ENCODE results near the gene APOBR.

DNA sequence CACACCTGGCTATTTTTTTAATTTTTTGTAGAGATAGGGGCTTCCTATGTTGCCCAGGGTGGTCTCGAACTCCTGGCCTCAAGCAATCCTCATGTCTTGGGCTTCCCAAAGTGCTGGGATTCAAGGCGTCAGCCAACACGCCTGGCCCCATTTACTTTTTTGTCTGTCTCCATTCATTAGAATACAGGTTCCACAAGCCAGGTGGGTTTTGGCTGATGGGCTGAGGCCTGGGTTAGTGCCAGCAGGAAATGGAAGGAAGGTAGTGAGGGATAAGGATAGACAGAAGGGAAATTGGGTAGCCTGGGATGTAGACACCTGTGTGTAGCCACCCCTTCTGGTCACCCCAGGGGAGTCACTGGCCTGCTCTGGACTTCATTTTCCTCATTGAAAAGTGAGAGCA lies 16.6 kb downstream of the APOBR start:
- TF ChIP-seq ZNF563 (CRISPR knock-in tag; IDR thresholded peaks at IDR 0.05) (no peak), SNAI1 (CRISPR knock-in tag; IDR thresholded peaks at IDR 0.05; ENCODE audit: borderline replicate concordance) (no peak), ZNF510 (CRISPR knock-in tag; IDR thresholded peaks at IDR 0.05; ENCODE audit: low read depth) (no peak), RCOR2 (CRISPR knock-in tag; IDR thresholded peaks at IDR 0.05) (no peak), EZH2 (conservative IDR thresholded peaks at IDR 0.05; ENCODE audit: low read depth, low read length) (no peak)
- TF ChIP-seq, protein P1, sequence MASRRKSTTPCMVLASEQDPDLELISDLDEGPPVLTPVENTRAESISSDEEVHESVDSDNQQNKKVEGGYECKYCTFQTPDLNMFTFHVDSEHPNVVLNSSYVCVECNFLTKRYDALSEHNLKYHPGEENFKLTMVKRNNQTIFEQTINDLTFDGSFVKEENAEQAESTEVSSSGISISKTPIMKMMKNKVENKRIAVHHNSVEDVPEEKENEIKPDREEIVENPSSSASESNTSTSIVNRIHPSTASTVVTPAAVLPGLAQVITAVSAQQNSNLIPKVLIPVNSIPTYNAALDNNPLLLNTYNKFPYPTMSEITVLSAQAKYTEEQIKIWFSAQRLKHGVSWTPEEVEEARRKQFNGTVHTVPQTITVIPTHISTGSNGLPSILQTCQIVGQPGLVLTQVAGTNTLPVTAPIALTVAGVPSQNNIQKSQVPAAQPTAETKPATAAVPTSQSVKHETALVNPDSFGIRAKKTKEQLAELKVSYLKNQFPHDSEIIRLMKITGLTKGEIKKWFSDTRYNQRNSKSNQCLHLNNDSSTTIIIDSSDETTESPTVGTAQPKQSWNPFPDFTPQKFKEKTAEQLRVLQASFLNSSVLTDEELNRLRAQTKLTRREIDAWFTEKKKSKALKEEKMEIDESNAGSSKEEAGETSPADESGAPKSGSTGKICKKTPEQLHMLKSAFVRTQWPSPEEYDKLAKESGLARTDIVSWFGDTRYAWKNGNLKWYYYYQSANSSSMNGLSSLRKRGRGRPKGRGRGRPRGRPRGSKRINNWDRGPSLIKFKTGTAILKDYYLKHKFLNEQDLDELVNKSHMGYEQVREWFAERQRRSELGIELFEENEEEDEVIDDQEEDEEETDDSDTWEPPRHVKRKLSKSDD (CRISPR knock-in tag; IDR thresholded peaks at IDR 0.05; ENCODE audit: low read depth), result no peak
- TF ChIP-seq, protein P2, sequence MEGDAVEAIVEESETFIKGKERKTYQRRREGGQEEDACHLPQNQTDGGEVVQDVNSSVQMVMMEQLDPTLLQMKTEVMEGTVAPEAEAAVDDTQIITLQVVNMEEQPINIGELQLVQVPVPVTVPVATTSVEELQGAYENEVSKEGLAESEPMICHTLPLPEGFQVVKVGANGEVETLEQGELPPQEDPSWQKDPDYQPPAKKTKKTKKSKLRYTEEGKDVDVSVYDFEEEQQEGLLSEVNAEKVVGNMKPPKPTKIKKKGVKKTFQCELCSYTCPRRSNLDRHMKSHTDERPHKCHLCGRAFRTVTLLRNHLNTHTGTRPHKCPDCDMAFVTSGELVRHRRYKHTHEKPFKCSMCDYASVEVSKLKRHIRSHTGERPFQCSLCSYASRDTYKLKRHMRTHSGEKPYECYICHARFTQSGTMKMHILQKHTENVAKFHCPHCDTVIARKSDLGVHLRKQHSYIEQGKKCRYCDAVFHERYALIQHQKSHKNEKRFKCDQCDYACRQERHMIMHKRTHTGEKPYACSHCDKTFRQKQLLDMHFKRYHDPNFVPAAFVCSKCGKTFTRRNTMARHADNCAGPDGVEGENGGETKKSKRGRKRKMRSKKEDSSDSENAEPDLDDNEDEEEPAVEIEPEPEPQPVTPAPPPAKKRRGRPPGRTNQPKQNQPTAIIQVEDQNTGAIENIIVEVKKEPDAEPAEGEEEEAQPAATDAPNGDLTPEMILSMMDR (CRISPR knock-in tag; IDR thresholded peaks at IDR 0.05), result no peak
- TF ChIP-seq, protein P3, sequence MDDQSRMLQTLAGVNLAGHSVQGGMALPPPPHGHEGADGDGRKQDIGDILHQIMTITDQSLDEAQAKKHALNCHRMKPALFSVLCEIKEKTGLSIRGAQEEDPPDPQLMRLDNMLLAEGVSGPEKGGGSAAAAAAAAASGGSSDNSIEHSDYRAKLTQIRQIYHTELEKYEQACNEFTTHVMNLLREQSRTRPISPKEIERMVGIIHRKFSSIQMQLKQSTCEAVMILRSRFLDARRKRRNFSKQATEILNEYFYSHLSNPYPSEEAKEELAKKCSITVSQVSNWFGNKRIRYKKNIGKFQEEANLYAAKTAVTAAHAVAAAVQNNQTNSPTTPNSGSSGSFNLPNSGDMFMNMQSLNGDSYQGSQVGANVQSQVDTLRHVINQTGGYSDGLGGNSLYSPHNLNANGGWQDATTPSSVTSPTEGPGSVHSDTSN (CRISPR knock-in tag; IDR thresholded peaks at IDR 0.05; ENCODE audit: borderline replicate concordance), result no peak
- TF ChIP-seq, protein P4, sequence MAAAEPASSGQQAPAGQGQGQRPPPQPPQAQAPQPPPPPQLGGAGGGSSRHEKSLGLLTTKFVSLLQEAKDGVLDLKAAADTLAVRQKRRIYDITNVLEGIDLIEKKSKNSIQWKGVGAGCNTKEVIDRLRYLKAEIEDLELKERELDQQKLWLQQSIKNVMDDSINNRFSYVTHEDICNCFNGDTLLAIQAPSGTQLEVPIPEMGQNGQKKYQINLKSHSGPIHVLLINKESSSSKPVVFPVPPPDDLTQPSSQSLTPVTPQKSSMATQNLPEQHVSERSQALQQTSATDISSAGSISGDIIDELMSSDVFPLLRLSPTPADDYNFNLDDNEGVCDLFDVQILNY (CRISPR knock-in tag; conservative IDR thresholded peaks at IDR 0.05), result no peak

Data from HepG2 (cell line).